Endometrial microvascular endothelial cells (primary cell): ENCODE measurements around the gene SHROOM3. TPM values are rescaled to one million over a fixed set of nuclear protein-coding genes. Genes with fewer than 3 reads are reported as not detected.

Experiments used
- in situ Hi-C: cut with HindIII; loops from 2 replicates; pipeline ENCODE4 v1.10.0; 2017; ENCODE audit warnings: low sequenced_read_pairs, low pct_unique_long_range_greater_than_20kb; ENCODE audit errors: inconsistent ontology term
- total RNA-seq: library from RNA; depleted of rRNA; stranded (reverse); fragments of >200 nt; gene quantifications from one replicate; pipeline ENCODE4 v1.2.3, GENCODE V29; 2015; ENCODE audit errors: inconsistent ontology term

Gene SHROOM3
- total RNA-seq, 1 donor from 2014 or later: 3.7 TPM

DNA sequence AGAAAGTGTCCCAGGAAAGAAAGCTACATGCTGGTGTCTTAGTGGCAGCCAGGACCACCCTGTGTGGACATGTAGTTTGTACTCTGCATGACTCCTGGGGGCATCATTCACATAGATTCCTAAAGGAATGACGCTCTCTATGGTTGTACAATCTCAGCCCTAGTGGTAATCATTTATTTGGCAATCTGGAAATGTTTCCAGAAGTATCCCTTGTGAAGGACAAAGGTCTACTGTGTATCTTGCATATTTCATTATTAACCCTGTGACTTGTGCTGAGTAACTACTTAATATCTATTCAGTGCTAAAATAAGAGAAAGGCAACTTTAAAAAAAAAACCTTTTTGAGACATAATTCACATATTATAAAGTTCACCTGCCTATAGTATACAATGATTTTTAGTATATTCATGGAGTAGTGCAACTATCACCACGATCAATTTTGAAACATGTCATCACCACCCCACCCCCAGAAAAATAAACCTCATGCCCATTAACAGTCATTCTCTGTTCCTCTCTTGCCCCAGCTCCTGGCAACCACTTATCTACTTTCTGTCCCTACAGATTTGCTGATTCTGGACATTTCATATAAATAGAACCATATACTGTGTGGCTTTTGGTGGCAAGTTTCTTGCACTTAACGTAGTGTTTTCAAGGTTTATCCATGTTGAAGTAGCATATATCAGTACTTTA lies 51.7 kb downstream of the SHROOM3 start:
- in situ Hi-C loops: no loop called here

DNA sequence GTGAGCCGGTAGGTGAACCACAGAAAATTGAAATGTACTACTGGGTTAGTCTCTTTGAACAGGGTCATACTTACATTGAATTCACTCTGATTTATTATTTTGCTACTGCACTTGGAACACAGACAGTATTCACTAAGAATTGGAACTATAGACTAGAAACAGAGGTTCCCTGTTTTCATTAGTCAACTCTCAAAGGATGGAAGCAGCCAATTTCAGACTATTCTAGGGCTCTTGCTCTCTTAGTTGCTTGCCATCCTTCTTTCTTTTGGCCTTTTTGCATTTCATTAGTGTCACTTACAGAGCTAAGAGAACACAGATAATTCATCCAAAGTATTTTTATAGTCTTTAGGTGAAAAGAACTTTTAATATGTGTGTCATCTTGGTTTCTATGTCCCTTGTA lies 52.6 kb downstream of the SHROOM3 start:
- in situ Hi-C loops: no loop called here

DNA sequence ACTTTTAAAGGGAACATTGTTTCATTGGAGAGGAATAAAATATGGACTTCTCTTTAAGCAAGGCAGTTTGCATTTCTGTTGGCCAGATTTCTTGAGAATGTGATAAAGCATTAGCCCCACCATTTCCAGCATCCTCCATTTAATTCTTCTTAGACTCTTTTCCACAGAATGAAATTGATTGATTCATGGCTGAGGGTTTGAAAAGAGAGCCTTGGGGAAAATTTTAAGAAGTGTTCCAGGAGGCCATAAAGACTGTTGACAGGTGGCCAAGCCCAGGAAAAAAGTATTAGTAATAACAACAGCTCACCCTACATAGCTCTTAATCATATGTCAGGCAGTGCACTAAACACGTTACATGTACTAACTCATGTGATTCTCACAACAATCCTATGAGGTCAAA lies 53.4 kb downstream of the SHROOM3 start:
- in situ Hi-C loops: no loop called here

DNA sequence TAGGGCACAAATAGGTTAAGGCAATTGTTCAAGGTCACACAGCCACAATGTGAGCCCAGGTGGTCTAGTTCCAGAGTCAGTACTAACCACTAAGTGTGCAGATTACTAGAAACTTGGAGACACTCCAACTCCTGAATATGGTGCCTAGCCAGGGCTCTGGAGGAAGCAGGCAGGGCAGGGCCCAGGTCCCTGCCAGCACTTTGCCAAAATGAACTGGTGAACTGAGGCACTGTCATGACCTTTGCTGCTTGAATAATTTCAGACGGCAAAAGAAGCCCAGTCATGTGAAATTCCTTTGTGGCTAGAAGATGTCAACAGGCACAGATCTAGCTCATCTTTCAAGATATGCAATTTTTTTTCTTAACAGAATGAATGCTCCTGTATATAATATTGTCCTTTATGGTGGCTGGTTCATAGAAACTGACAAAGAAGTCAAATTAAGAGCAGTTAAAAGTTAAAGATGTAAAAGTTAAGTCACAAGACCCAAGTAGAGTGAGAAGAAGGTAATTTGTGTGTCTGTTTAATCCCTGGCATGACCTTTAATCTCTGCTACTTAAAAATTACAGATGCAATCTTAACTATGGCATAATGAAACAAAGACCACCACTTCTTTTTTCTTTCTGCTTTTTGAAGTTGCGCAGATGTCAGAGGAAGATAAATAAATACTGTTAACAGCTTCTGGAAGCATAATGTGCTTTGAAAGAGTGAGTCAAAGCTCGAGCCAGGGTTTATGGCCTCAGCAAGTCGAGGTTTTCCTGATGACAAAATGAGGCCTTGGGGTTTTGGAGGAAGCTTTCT lies 54.1 kb downstream of the SHROOM3 start:
- in situ Hi-C loops: no loop called here

GRCh38 chr4:76489686-76490161 lies 54.7 kb downstream of the SHROOM3 start:
- in situ Hi-C loops: no loop called here

GRCh38 chr4:76492055-76492454 lies 57.0 kb downstream of the SHROOM3 start:
- in situ Hi-C loops: no loop called here

DNA sequence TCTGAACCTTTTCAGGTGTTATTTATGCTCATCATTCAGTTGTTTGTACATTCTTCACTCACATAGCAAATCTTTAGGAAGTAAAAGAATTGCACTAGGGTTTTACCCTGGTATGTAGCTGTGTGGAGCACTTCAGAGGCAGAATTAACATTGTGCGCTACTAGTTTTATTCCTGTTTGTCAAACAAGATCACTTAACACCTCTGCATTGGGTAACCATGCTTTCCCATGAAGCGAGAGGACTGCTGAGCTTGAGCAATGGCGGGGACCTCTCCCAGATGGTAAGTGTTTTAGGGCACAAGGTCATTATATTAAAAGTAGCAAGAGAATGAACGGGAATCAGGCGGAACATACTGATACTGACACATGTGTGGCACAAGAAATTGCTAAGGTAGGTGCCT lies 59.2 kb downstream of the SHROOM3 start:
- in situ Hi-C loops: no loop called here

GRCh38 chr4:76494871-76495590 lies 60.0 kb downstream of the SHROOM3 start:
- in situ Hi-C loops: no loop called here

GRCh38 chr4:76498550-76498949 lies 63.5 kb downstream of the SHROOM3 start:
- in situ Hi-C loops: no loop called here

- in situ Hi-C loops: no loop called here
These were observed 64.4 kb downstream of the SHROOM3 start for GRCh38 chr4:76499461-76499860.

GRCh38 chr4:76502886-76503285 lies 67.9 kb downstream of the SHROOM3 start:
- in situ Hi-C loops: no loop called here

GRCh38 chr4:76504613-76505465 lies 69.8 kb downstream of the SHROOM3 start:
- in situ Hi-C loops: no loop called here

GRCh38 chr4:76511947-76512346 lies 76.9 kb downstream of the SHROOM3 start:
- in situ Hi-C loops: no loop called here

GRCh38 chr4:76513482-76513881 lies 78.5 kb downstream of the SHROOM3 start:
- in situ Hi-C loops: no loop called here

DNA sequence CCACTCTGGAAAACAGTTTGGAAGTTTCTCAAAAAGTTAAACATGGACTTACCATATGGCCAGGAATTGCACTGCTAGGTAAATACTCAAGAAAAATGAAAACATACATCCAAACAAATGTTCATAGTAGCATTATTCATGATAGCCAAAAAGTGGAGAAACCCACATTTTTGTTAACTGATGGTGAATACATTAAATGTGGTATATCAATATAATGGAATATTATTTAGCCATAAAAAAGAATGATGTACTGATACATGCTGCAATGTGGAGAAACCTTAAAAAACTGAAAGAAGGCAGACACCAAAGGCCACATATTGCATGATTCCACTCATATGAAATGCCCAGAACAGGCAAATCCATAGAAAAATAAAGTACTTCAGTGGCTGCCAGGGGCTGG lies 79.1 kb downstream of the SHROOM3 start:
- in situ Hi-C loops: no loop called here

DNA sequence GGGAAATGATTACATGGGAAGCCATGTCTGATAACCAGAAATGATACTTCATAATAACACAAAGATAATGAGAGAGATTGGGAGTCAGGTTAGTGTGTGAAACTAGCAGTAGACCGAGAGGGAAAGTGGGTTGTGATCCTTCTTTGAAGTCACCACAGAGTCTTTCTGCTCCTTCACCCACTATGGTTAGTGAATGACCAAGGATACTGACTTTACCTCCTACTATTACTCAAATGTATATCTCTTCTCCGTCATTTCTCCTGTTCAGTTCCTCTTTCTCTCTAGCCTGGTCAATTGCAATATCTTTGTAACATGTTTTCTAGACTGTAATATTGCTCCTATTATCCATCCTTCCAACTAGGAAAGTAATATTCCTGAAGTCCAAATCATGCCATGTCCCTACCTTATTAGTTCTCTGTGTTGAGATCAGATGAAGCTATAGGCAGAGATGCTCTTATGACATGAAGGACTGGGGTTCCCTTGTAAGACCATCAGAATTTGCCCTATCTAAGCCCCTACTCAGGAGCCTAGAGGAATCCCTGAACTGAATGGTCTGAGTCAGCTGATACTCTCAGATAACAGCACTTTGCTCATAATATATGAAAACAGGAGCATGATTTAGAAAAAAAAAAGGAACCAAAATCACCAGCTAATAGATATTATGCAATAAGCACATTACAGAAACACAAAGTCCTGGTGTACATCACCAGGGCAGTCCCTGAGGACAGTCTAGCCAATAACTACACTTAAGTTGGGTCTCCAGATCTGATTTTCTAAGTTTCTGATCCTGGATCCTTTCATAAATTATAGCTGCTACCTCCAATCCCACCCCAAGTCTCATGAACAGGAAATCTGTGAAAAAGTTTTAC lies 81.2 kb downstream of the SHROOM3 start:
- in situ Hi-C loops: no loop called here

DNA sequence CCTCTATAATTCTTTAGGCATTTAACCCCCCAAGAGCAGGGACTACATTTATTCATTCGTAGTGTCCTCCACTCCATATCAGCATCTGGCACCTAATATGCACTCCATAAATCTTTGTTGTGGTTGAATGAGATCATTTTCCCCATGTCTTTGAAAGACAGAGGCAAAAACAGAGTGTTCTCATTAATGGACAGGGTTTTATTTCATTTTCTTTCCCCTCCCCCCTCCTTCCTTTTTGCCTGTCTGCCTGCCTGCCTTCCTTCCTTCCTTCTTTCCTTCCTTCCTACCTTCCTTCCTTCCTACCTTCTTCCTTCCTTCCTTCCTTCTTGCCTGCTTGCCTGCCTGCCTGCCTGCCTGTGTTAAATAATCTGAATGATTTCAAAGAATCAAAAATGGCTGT lies 83.2 kb downstream of the SHROOM3 start:
- in situ Hi-C loops: no loop called here

DNA sequence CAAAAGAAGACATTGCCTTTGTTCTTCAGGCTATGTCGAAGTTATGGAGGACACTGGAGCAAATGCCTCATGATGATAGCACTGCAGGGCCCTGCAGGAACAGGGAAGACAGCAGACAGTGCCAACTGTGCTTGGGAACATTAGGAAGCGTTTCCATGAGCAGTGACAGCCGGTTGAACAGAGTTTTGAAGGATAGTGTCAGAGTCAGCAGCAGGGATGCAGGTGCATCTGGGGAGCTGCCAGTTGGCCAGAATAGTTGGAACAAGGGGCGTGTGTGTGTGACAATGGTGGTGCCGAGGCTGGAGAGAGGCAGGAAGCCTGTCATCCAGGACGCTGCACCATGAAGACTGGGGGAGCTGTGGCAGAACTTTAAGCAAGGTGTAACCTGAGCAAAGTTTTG lies 88.6 kb downstream of the SHROOM3 start:
- in situ Hi-C loops: no loop called here
